Measurements from ENCODE around the gene APAF1.
A peak's percentile ranks its signal among the peaks of the same experiment; 100 is the strongest.
"Not testable (repeated sequence)": the region's sequence is repeated elsewhere in the genome, so short reads cannot be mapped to it uniquely, and the experiment has no call there.

APAF1 gene

DNA sequence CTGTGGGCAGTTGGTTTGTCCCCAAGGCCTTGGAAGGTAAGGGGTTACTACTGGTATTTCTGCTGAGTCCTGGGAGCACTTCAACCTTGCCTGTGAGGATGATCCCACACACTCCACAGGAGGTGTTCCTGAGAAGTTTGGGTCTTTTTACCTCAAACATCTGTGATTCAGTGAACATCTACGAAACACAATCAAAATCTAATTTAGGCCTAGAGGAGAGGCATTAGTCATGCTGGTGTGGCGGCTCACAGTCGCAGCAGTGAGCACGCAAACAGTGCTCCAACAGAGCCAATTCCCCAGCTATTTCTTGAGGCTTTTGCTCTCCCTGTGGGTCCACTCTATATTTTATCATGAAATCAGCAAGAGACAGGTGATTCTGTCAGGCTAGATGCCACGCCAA is 107.6 kb downstream of the APAF1 start:
- no peak for FAIRE-seq

GRCh38 chr12:98754095-98754494 is 109.0 kb downstream of the APAF1 start:
- FAIRE-seq: no peak
- peak; percentile 39 for DNase-seq (ENCODE audit: low spot score)

More for the DNA sequence above, 107.6 kb downstream of the APAF1 start:
- no peak for DNase-seq (ENCODE audit: low spot score)

DNA sequence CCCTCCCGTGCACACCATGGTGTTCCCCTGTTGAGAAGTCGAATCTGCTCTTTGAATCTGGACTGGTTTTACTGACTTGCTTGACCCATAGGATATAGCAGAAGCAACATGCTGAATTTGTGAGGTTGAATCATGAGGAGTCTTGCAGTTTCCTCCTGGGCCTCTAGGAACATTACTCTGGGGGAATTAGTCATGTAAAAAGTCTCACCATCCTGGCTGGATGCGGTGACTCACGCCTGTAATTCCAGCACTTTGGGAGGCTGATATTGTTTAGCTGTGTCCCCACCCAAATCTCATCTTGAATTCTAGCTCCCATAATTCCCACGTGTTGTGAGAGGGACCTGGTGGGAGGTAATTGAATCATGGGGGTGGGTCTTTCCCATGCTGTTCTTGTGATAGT is 110.8 kb downstream of the APAF1 start:
- FAIRE-seq: not testable (repeated sequence)
- DNase-seq (ENCODE audit: low spot score): peak; percentile 47

DNA sequence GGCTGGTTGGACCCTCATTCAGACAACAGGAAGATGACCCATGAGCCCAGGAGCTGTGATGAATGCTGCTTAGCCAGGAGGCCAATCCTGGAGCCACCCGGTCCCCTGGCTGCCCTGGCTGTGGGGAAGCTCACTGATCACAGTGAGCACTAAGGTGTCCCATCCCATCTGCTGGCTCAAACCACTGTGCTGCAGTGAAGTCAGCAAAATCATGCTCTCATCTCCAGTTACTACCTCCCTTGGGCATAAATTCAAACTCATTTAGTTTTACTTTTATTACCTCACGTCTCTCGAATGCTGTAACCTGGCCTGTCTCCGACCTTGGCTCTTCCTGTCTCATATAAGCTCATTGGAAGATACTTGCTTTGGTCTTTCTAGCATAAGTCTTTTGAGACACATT is 112.4 kb downstream of the APAF1 start:
- DNase-seq (ENCODE audit: low spot score) (no peak), FAIRE-seq (no peak)

GRCh38 chr12:98758331-98758730 is 113.2 kb downstream of the APAF1 start:
- no peak for FAIRE-seq
- no peak for DNase-seq (ENCODE audit: low spot score)

DNA sequence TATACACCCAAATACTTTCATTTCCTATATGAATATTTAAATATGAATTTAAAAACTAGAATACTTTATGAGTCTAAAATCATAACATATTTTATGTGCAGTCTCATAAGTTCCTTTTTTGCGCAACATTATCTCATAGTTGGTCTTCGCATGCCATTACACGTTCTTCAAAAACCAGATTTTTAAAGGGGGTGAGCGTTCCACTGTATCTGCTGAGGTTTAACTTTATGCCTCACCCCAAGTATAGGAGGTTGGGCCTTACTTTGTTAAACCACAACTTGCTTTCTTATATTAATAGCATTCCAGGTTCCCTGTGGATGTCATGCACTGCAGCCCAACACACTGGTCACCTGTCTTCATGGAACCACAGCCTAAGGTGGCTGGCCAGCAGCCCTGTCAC is 118.6 kb downstream of the APAF1 start:
- DNase-seq (ENCODE audit: low spot score) (no peak), FAIRE-seq (no peak)

DNA sequence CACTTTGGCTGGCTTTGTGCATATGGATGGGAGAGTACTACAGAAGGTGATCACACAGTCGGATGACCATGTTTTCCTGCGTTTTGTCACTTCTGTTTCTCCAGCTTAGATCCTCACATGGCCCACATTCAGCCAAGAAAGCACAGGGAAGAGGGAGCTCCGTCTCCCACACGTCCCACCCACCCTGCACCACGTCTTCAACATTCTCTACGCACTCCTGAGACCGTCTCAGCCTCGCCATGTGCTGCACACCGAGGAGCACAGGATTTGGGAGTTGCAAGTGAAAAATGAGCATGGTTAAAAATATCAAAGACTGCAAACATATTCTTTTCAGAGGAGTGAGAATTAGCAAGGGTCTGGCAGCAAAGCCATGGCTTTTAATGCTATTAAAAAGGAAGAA is 122.2 kb downstream of the APAF1 start:
- DNase-seq (ENCODE audit: low spot score) (no peak), FAIRE-seq (no peak)

- DNase-seq (ENCODE audit: low spot score) (no peak), FAIRE-seq (no peak)
Measured at GRCh38 chr12:98769068-98769467, 124.0 kb downstream of the APAF1 start.

DNA sequence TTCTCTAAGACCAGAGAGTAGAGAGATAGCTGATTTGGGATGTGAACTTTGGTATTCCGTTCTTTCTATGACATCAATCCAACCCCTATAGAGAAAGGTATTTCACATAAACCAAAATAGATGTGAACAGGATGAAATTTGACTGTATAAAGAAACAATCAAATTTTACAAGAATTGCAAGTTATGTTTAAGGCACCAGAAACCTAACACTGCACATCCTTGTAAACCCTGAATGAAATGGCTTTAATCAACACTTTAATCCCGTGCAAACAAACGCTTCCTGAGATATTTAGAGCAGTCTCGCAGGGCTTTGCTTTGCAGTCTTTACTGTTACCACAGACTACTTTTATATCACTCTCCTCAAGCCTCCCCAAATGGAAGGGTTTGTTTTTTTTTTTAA is 125.1 kb downstream of the APAF1 start:
- FAIRE-seq: no peak
- DNase-seq (ENCODE audit: low spot score): no peak

DNA sequence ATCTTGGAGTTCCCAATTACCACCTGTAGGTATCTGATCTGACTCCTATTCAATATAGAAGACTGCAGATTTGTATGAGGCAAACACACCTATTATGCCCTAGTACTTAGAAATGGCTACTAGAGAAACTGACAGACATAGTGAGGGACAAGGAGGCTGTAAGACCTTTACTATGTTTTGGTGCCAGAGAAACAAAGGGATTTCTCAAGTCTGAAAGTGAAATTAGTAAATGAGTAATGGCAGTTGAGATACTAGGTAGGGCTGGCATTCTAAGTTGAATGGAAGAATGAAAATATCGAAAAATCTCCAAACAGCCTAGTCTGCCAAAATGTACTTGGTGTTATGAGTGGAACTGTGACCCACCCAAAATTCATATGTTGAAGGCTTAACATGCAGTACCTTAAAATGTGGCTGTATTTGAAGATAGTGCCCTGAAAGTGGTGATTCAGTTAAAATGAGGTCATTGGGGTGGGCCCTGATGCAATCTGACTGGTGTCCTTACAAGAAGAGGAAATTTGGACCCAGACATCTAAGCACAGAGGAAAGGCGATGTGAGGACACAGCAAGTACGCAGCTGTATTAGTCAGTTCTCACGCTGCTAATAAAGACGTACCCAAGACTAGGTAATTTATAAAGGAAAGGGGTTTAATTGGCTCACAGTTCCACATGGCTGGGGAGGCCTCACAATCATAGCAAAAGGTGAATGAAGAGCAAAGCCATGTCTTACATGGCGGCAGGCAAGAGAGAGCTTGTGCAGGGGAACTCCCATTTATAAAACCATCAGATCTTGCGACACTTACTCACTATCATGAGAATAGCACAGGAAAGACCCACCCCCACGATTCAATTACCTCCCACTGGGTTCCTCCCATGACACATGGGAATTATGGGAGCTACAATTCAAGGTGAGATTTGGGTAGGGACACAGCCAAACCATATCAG is 127.0 kb downstream of the APAF1 start:
- no peak for FAIRE-seq

GRCh38 chr12:98772818-98773217 is 127.7 kb downstream of the APAF1 start:
- FAIRE-seq (no peak), DNase-seq (ENCODE audit: low spot score) (no peak)

More for the DNA sequence above, 127.0 kb downstream of the APAF1 start:
- DNase-seq (ENCODE audit: low spot score): no peak

DNA sequence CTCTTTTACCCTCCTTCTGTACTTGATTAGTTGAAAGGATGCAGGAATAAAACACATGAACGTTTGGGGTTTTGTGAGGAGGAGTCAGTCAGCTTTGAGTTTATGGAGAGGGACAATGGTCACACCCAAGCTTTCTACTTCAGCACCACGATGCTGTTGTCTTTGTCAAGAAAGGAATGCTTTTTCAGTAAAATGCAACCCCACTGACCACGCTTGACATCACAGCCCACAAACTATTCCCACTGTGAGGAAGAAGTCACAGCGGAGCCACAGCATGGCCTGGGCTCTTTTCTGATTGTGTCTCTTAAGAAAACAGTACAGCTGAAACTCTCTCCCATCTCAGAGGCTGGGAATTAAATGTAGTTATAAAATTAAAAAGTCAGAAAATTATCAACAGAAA is 135.2 kb downstream of the APAF1 start:
- no peak for FAIRE-seq

GRCh38 chr12:98783420-98783819 is 138.3 kb downstream of the APAF1 start:
- FAIRE-seq (no peak), DNase-seq (ENCODE audit: low spot score) (no peak)

More for the DNA sequence above, 135.2 kb downstream of the APAF1 start:
- DNase-seq (ENCODE audit: low spot score): no peak

Data from urothelium cell line (cell line).